Cardiac muscle cell (in vitro differentiated cells and primary cell): Measurements from ENCODE around the gene ZNF138. TPM values are rescaled to one million over a fixed set of nuclear protein-coding genes. Genes with fewer than 3 reads are reported as not detected.
A peak's percentile ranks its signal among the peaks of the same experiment; 100 is the strongest.

Source experiments
- DNase-seq, 2 donors: peaks; one replicate each; pipeline versions ENCODE4 v3.0.0 to v3.0.0-alpha.2; 2010 to 2017; ENCODE audit warnings: low read depth in 1 of 2, low spot score in 1 of 2
- H3K27ac ChIP-seq: fragments of 200-600 bp; sonication (generic); 2 replicates; pipeline ENCODE4 v1.5.1; 2016
- H3K27me3 ChIP-seq: fragments of 200-600 bp; sonication (generic); 2 replicates; pipeline ENCODE4 v1.6.0; 2016; ENCODE audit warnings: control low read depth
- H3K36me3 ChIP-seq: fragments of 200-600 bp; sonication (generic); 2 replicates; pipeline ENCODE4 v1.5.1; 2016; ENCODE audit warnings: control low read depth
- H3K4me1 ChIP-seq: fragments of 200-600 bp; sonication (generic); 2 replicates; pipeline ENCODE4 v1.8.1; 2017; ENCODE audit warnings: low read depth, mild to moderate bottlenecking, mixed run types
- H3K4me3 ChIP-seq: fragments of 200-600 bp; sonication (generic); 2 replicates; pipeline ENCODE4 v1.5.1; 2016; ENCODE audit warnings: mild to moderate bottlenecking
- H3K9me3 ChIP-seq: fragments of 200-600 bp; sonication (generic); 2 replicates; pipeline ENCODE4 v1.5.1; 2017; ENCODE audit warnings: low read depth, mild to moderate bottlenecking, control low read depth
- CTCF ChIP-seq: IDR thresholded peaks from 2 replicates; pipeline ENCODE4 v1.5.1; 2012; ENCODE audit warnings: low read depth, mild to moderate bottlenecking, low read length
- polyA plus RNA-seq: library from polyadenylated mRNA; unstranded; fragments of >200 nt; fragmentation: Nextera tagmentation; extraction: Ambion mirVana; gene quantifications from 2 replicates; pipeline ENCODE4 v1.2.1, GENCODE V29; 2016
- total RNA-seq: library from RNA; depleted of rRNA; stranded (reverse); fragments of >200 nt; gene quantifications from 2 replicates; pipeline ENCODE4 v1.2.3, GENCODE V29; 2016

ZNF138 gene
- total and polyA plus RNA-seq, 2 experiments from 2014 or later: 10.1 to 18.3 TPM

DNA sequence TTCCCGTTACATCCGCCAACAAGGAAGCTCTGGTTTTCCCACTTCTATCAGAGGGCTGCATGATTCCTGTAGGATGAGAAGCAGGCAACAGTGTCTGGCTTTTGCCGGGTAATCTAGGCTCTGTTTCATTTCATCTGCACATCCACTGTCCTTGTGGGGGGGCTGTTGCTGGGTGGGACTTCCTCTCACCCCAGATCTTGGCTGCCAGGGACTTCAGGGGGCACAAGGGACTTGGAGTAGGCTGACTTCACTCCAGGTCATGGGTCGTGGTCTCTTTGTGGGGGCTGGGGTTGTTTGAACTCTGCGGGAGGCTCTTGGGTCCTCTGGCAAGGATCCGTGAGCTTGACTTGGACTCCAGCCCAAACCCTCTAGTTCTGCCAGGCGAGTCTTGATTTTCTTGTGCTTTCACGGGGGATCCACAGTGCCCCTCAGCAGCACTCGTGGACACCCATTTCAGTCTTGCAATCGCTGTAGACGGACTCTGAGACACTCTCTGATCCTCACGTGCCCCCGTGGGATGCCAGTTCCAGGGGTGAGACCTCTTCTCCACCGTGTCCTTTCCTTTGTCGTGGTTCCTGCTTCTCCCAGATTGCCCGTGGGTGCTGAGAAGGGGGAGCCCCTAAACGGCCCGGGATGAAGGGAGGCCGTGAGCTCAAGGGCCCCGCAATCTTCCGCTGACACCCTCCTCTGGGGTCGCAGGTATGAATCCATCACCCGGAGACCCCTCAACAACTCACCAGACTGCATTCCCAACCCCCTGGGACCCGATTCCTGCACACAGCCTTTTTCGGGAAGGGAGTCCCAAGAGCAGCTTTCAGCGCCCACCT, 87.4 kb downstream of the ZNF138 start:
- no peak overlapping the region for H3K27ac ChIP-seq
- no peaks in the 10 kb centered on the region for H3K4me1 ChIP-seq
- H3K36me3 ChIP-seq: no peaks in the 10 kb centered on the region
- DNase-seq: no peak
- H3K9me3 ChIP-seq: no peaks in the 10 kb centered on the region
- no peak overlapping the region for H3K4me3 ChIP-seq
- TF ChIP-seq CTCF: no peak
- peaks cover 26% of the 10 kb centered on the region for H3K27me3 ChIP-seq

- TF ChIP-seq CTCF: no peak
- no peaks in the 10 kb centered on the region for H3K4me1 ChIP-seq
- H3K9me3 ChIP-seq: no peaks in the 10 kb centered on the region
- DNase-seq: peak in 1 of 2 donors; percentile 67
- H3K36me3 ChIP-seq: no peaks in the 10 kb centered on the region
- H3K4me3 ChIP-seq: no peak overlapping the region
- H3K27ac ChIP-seq: no peak overlapping the region
- peaks cover 30% of the 10 kb centered on the region for H3K27me3 ChIP-seq
Measured at GRCh38 chr7:64882341-64883112, 88.3 kb downstream of the ZNF138 start.

Other genes starting within 250 kb of the ZNF138 start
- 10.0 and 12.2 TPM in 2 replicates for gene ZNF680, start 231.4 kb upstream of the ZNF138 start, total RNA-seq
- gene ZNF680, start 231.4 kb upstream of the ZNF138 start, polyA plus RNA-seq: 13.0 and 16.0 TPM in 2 replicates
- gene ZNF107, start 128.3 kb upstream of the ZNF138 start, total RNA-seq: 1.7 and 2.4 TPM in 2 replicates
- 1.5 and 2.1 TPM in 2 replicates for gene ZNF107, start 128.3 kb upstream of the ZNF138 start, polyA plus RNA-seq
- 4.2 and 4.8 TPM in 2 replicates for gene ZNF273, start 108.8 kb downstream of the ZNF138 start, total RNA-seq
- 6.6 and 6.8 TPM in 2 replicates for gene ZNF273, start 108.8 kb downstream of the ZNF138 start, polyA plus RNA-seq
- 6.0 and 10.0 TPM in 2 replicates for gene ZNF117, start 196.6 kb downstream of the ZNF138 start, total RNA-seq
- gene ZNF117, start 196.6 kb downstream of the ZNF138 start, polyA plus RNA-seq: 5.4 and 5.5 TPM in 2 replicates
- 17.4 and 23.7 TPM in 2 replicates for gene ERV3-1, start 212.3 kb downstream of the ZNF138 start, total RNA-seq
- gene ERV3-1, start 212.3 kb downstream of the ZNF138 start, polyA plus RNA-seq: 23.2 and 29.2 TPM in 2 replicates